CD4-positive, alpha-beta T cell (primary cell): ENCODE measurements around the gene WDR86. TPM values are rescaled to one million over a fixed set of nuclear protein-coding genes. Genes with fewer than 3 reads are reported as not detected.

Experiments
- ATAC-seq: fragments of 200-7000 bp; cut with Tn5 transposase; one replicate; pipeline ENCODE4 v1.10.0; 2022; ENCODE audit warnings: mild to moderate bottlenecking; ENCODE audit not compliant: poor library complexity
- CTCF ChIA-PET: fragments of 350-600 bp; sonication (Branson Sonifier 250); formaldehyde crosslinking; loops from one replicate; lab custom pipeline; 2021; ENCODE audit warnings: antibody characterized with exemption, inconsistent platforms; lab: Charles Lee
- POLR2A ChIA-PET: fragments of 350-600 bp; sonication (Branson Sonifier 250); formaldehyde crosslinking; loops from one replicate; lab custom pipeline; 2021; ENCODE audit warnings: antibody characterized with exemption, inconsistent platforms; lab: Charles Lee
- DNase-seq, 14 experiments: peaks; one replicate each; pipeline ENCODE4 v3.0.0-alpha.2; 2013 to 2020; ENCODE audit warnings: mixed read lengths in 2 of 14
- H3K27ac ChIP-seq, 2 donors: one replicate each; pipeline versions ENCODE4 v1.5.1 to v1.7.0; 2013; ENCODE audit warnings: low read length in 2 of 2, low read depth in 1 of 2, mild to moderate bottlenecking in 1 of 2
- H3K27me3 ChIP-seq, 2 experiments: 1 replicate in 1 of 2; 2 replicates in 1 of 2; pipeline versions ENCODE4 v1.6.1 to v1.7.0; 2013; ENCODE audit warnings: low read length in 2 of 2, control low read depth in 1 of 2, mild to moderate bottlenecking in 1 of 2, moderate library complexity in 1 of 2; ENCODE audit not compliant: insufficient read depth in 2 of 2, control insufficient read depth in 1 of 2
- H3K36me3 ChIP-seq: one replicate; pipeline ENCODE4 v1.6.1; 2013; ENCODE audit warnings: low read length, control low read depth; ENCODE audit not compliant: insufficient read depth
- H3K4me1 ChIP-seq: one replicate; pipeline ENCODE4 v1.6.1; 2013; ENCODE audit warnings: low read length, control low read depth; ENCODE audit not compliant: insufficient read depth
- H3K4me3 ChIP-seq: one replicate; pipeline ENCODE4 v1.5.1; 2013; ENCODE audit warnings: mild to moderate bottlenecking, low read length, moderate library complexity
- H3K9me3 ChIP-seq, 2 experiments: 1 replicate in 1 of 2; 2 replicates in 1 of 2; pipeline versions ENCODE4 v1.6.1 to v1.7.0; 2013; ENCODE audit warnings: low read length in 2 of 2, mild to moderate bottlenecking in 2 of 2, control low read depth in 1 of 2, moderate library complexity in 1 of 2; ENCODE audit not compliant: control insufficient read depth in 1 of 2, insufficient read depth in 1 of 2
- H3K27ac Mint-ChIP-seq: one replicate; pipeline ENCODE4 v1.8.0; 2020; ENCODE audit warnings: mixed read lengths
- H3K27me3 Mint-ChIP-seq: one replicate; pipeline ENCODE4 v1.8.0; 2021; ENCODE audit warnings: mixed read lengths
- H3K36me3 Mint-ChIP-seq: one replicate; pipeline ENCODE4 v1.8.0; 2021; ENCODE audit warnings: low read depth, mixed read lengths
- H3K4me1 Mint-ChIP-seq: one replicate; pipeline ENCODE4 v1.8.0; 2021; ENCODE audit warnings: low read depth, mixed read lengths
- H3K4me3 Mint-ChIP-seq: one replicate; pipeline ENCODE4 v1.8.0; 2020; ENCODE audit warnings: mild to moderate bottlenecking, mixed read lengths
- H3K9me3 Mint-ChIP-seq: one replicate; pipeline ENCODE4 v1.8.0; 2020; ENCODE audit warnings: mixed read lengths
- CTCF ChIP-seq: fragments of 200-600 bp; IDR thresholded peaks from one replicate; pipeline ENCODE4 v1.8.0; 2022; ENCODE audit warnings: antibody characterized with exemption, mild to moderate bottlenecking
- intact Hi-C, 2 experiments: fragments of 100-400 bp; cut with DNase I in 1 of 2; cut with micrococcal nuclease in 1 of 2; formaldehyde crosslinking; loops; one replicate each; pipeline versions ENCODE4 v1.15.1 to v1.9.0; 2023 to 2025; cut with DNase I, micrococcal nuclease
- total RNA-seq, 174 experiments: library from RNA in 2 of 174; stranded (reverse) in 2 of 174; gene quantifications; one replicate each; pipeline ENCODE4 v1.2.3 and lab custom pipeline; 2021 to 2026

WDR86 gene
- total RNA-seq, 2 experiments from 2014 or later: 5.6 to 6.2 TPM

- Mint-ChIP-seq H3K27me3 (no peaks in the 10 kb centered on the region), H3K4me1 (peaks cover 5% of the 10 kb centered on the region), H3K27ac (no peak overlapping the region), H3K9me3 (no peaks in the 10 kb centered on the region), H3K36me3 (peaks cover 62% of the 10 kb centered on the region), H3K4me3 (no peak overlapping the region)
- DNase-seq (no peak), ATAC-seq (no peak)
- no peak overlapping the region for H3K27ac ChIP-seq
- H3K4me3 ChIP-seq: no peak overlapping the region
- peaks cover 65% of the 10 kb centered on the region for H3K36me3 ChIP-seq
- POLR2A ChIA-PET: no interaction called here
- H3K27me3 ChIP-seq: no peaks in the 10 kb centered on the region
- TF ChIP-seq CTCF: no peak
- peaks cover 0 to 4% of the 10 kb centered on the region in 2 experiments for H3K9me3 ChIP-seq
- peaks cover 9% of the 10 kb centered on the region for H3K4me1 ChIP-seq
- CTCF ChIA-PET: no interaction called here
- intact Hi-C loops: no loop called here
These were observed 33.5 kb downstream of the WDR86 start for GRCh38 chr7:151376218-151376902.

GRCh38 chr7:151375530-151376217 is 34.2 kb downstream of the WDR86 start:
- Mint-ChIP-seq H3K27ac (peak overlapping the region; percentile 46), H3K27me3 (no peaks in the 10 kb centered on the region), H3K4me3 (no peak overlapping the region), H3K36me3 (peaks cover 66% of the 10 kb centered on the region), H3K9me3 (no peaks in the 10 kb centered on the region), H3K4me1 (peaks cover under 1% of the 10 kb centered on the region)
- intact Hi-C loops: loop anchor here in 1 of 2 experiments (2.0 kb wide), 1 partner anchor 57 kb away; no protein-coding TSS in a partner anchor
- POLR2A ChIA-PET: no interaction called here
- Histone ChIP-seq H3K4me1 (peaks cover 2% of the 10 kb centered on the region), H3K27ac (no peak overlapping the region), H3K36me3 (peaks cover 71% of the 10 kb centered on the region), H3K27me3 (no peaks in the 10 kb centered on the region), H3K4me3 (no peak overlapping the region), H3K9me3 (peaks cover 0 to 4% of the 10 kb centered on the region in 2 experiments)
- CTCF ChIA-PET: no interaction called here
- DNase-seq (no peak), ATAC-seq (no peak)
- TF ChIP-seq CTCF: no peak

- CTCF ChIA-PET: no interaction called here
- no peak for DNase-seq
- no peak overlapping the region for H3K27ac ChIP-seq
- H3K27ac Mint-ChIP-seq: no peak overlapping the region
- H3K4me3 ChIP-seq: no peak overlapping the region
- no peaks in the 10 kb centered on the region for H3K9me3 Mint-ChIP-seq
- no peak overlapping the region for H3K4me3 Mint-ChIP-seq
- H3K27me3 ChIP-seq: no peaks in the 10 kb centered on the region
- POLR2A ChIA-PET: no interaction called here
- intact Hi-C loops: loop anchor here in 1 of 2 experiments (2.0 kb wide), 1 partner anchor 58 kb away; no protein-coding TSS in a partner anchor
- H3K9me3 ChIP-seq: no peaks in the 10 kb centered on the region
- H3K4me1 ChIP-seq: no peaks in the 10 kb centered on the region
- TF ChIP-seq CTCF: no peak
- H3K27me3 Mint-ChIP-seq: no peaks in the 10 kb centered on the region
- peaks cover 69% of the 10 kb centered on the region for H3K36me3 Mint-ChIP-seq
- H3K4me1 Mint-ChIP-seq: no peaks in the 10 kb centered on the region
- no peak for ATAC-seq
- H3K36me3 ChIP-seq: peaks cover 75% of the 10 kb centered on the region
These were observed 35.1 kb downstream of the WDR86 start for GRCh38 chr7:151374726-151375125.
